Measurements from ENCODE around the gene SPHK2. TPM values are rescaled to one million over a fixed set of nuclear protein-coding genes. Genes with fewer than 3 reads are reported as not detected.
A peak's percentile ranks its signal among the peaks of the same experiment; 100 is the strongest.
"Not testable (repeated sequence)": the region's sequence is repeated elsewhere in the genome, so short reads cannot be mapped to it uniquely, and the experiment has no call there.

The SPHK2 gene
- total RNA-seq, 2 experiments from 2014 or later, result 18.2 to 33.3 TPM

GRCh38 chr19:48630296-48631063 lies 11.2 kb downstream of the SPHK2 start:
- Histone ChIP-seq H3K9me3 (ENCODE audit: low read length) (no peaks in the 10 kb centered on the region), H2AFZ (ENCODE audit: low read length) (no peak overlapping the region), H3K79me2 (ENCODE audit: insufficient read depth, low read depth, low read length) (no peaks in the 10 kb centered on the region; the same call in 1 of the 2 replicates), H3K36me3 (ENCODE audit: insufficient read depth, low read length) (peaks cover 30% of the 10 kb centered on the region; the same call in 1 of the 2 replicates), H3K9me2 (ENCODE audit: insufficient read depth, low read length) (no peaks in the 10 kb centered on the region), H3K4me1 (ENCODE audit: insufficient read depth, low read length, poor library complexity, severe bottlenecking) (peaks cover 28% of the 10 kb centered on the region), H3K27ac (ENCODE audit: low read depth, low read length, poor library complexity, severe bottlenecking) (no peak overlapping the region), H3K4me2 (ENCODE audit: low read length) (no peak overlapping the region), H4K20me1 (ENCODE audit: insufficient read depth, low read length) (no peaks in the 10 kb centered on the region), H3K4me3 (ENCODE audit: low read depth, low read length, poor library complexity, severe bottlenecking) (no peak overlapping the region)
- CTCF ChIA-PET (ENCODE audit: unreplicated experiment), result interaction anchor here (0.6 kb wide), 1 partner anchor 206 kb away, joined by 3 read pairs; the partner anchor contains the start of gene HSD17B14
- POLR2A ChIA-PET, result interaction anchor here (1.4 kb wide), 1 partner anchor 10 kb away, joined by 5 read pairs; no protein-coding TSS in a partner anchor
- TF ChIP-seq, protein P1, sequence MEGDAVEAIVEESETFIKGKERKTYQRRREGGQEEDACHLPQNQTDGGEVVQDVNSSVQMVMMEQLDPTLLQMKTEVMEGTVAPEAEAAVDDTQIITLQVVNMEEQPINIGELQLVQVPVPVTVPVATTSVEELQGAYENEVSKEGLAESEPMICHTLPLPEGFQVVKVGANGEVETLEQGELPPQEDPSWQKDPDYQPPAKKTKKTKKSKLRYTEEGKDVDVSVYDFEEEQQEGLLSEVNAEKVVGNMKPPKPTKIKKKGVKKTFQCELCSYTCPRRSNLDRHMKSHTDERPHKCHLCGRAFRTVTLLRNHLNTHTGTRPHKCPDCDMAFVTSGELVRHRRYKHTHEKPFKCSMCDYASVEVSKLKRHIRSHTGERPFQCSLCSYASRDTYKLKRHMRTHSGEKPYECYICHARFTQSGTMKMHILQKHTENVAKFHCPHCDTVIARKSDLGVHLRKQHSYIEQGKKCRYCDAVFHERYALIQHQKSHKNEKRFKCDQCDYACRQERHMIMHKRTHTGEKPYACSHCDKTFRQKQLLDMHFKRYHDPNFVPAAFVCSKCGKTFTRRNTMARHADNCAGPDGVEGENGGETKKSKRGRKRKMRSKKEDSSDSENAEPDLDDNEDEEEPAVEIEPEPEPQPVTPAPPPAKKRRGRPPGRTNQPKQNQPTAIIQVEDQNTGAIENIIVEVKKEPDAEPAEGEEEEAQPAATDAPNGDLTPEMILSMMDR (conservative IDR thresholded peaks at IDR 0.05; ENCODE audit: low read length), result no peak
- TF ChIP-seq EZH2phosphoT487 (IDR thresholded peaks at IDR 0.05; ENCODE audit: borderline replicate concordance, low read depth, low read length), result no peak
- no peak for DNase-seq (ENCODE audit: low spot score)
- BruUV-seq (replicated peaks), result no TSS peak
- intact Hi-C loops (cut with micrococcal nuclease; ENCODE audit: unreplicated experiment), result loop anchor here (10.0 kb wide), 1 partner anchor 864 kb away; the partner anchor contains the start of gene RPS11

GRCh38 chr19:48631225-48631624 lies 11.9 kb downstream of the SPHK2 start:
- DNase-seq (ENCODE audit: low spot score), result no peak
- H3K9me3 ChIP-seq (ENCODE audit: low read length), result no peaks in the 10 kb centered on the region
- TF ChIP-seq, protein P1 (conservative IDR thresholded peaks at IDR 0.05; ENCODE audit: low read length), result no peak
- no peak for TF ChIP-seq EZH2phosphoT487 (IDR thresholded peaks at IDR 0.05; ENCODE audit: borderline replicate concordance, low read depth, low read length)
- H3K4me2 ChIP-seq (ENCODE audit: low read length), result no peak overlapping the region
- no peaks in the 10 kb centered on the region for H4K20me1 ChIP-seq (ENCODE audit: insufficient read depth, low read length)
- no peak overlapping the region for H2AFZ ChIP-seq (ENCODE audit: low read length)
- intact Hi-C loops (cut with micrococcal nuclease; ENCODE audit: unreplicated experiment), result loop anchor here (10.0 kb wide), 1 partner anchor 864 kb away; the partner anchor contains the start of gene RPS11
- no peak overlapping the region for H3K27ac ChIP-seq (ENCODE audit: low read depth, low read length, poor library complexity, severe bottlenecking)
- H3K79me2 ChIP-seq (ENCODE audit: insufficient read depth, low read depth, low read length), result no peaks in the 10 kb centered on the region; the same call in 1 of the 2 replicates
- no peaks in the 10 kb centered on the region for H3K9me2 ChIP-seq (ENCODE audit: insufficient read depth, low read length)
- peaks cover 32% of the 10 kb centered on the region for H3K4me1 ChIP-seq (ENCODE audit: insufficient read depth, low read length, poor library complexity, severe bottlenecking)
- CTCF ChIA-PET (ENCODE audit: unreplicated experiment), result interaction anchor here (0.6 kb wide), 1 partner anchor 205 kb away, joined by 3 read pairs; the partner anchor contains the start of gene HSD17B14
- peaks cover 27% of the 10 kb centered on the region; the same call in 1 of the 2 replicates for H3K36me3 ChIP-seq (ENCODE audit: insufficient read depth, low read length)
- no peak overlapping the region for H3K4me3 ChIP-seq (ENCODE audit: low read depth, low read length, poor library complexity, severe bottlenecking)
- POLR2A ChIA-PET, result interaction anchor here (1.4 kb wide), 1 partner anchor 11 kb away, joined by 5 read pairs; no protein-coding TSS in a partner anchor
- no TSS peak for BruUV-seq (replicated peaks)

GRCh38 chr19:48632286-48632685 lies 13.0 kb downstream of the SPHK2 start:
- not testable (repeated sequence) for BruUV-seq (replicated peaks)

More at GRCh38 chr19:48632286-48632685, 13.0 kb downstream of the SPHK2 start:
- POLR2A ChIA-PET; H4K20me1 ChIP-seq (ENCODE audit: insufficient read depth, low read length); H3K4me3 ChIP-seq (ENCODE audit: low read depth, low read length, poor library complexity, severe bottlenecking); H3K9me3 ChIP-seq (ENCODE audit: low read length); DNase-seq (ENCODE audit: low spot score); H3K79me2 ChIP-seq (ENCODE audit: insufficient read depth, low read depth, low read length); CTCF ChIA-PET (ENCODE audit: unreplicated experiment); H2AFZ ChIP-seq (ENCODE audit: low read length); H3K9me2 ChIP-seq (ENCODE audit: insufficient read depth, low read length): not testable (repeated sequence)
- peak overlapping the region; percentile 21 for H3K27ac ChIP-seq (ENCODE audit: low read depth, low read length, poor library complexity, severe bottlenecking)
- intact Hi-C loops (cut with micrococcal nuclease; ENCODE audit: unreplicated experiment), result loop anchor here (10.0 kb wide), 1 partner anchor 863 kb away; the partner anchor contains the start of gene RPS11
- H3K36me3 ChIP-seq (ENCODE audit: insufficient read depth, low read length), result peaks cover 25% of the 10 kb centered on the region; the same call in 1 of the 2 replicates
- peaks cover 35% of the 10 kb centered on the region for H3K4me1 ChIP-seq (ENCODE audit: insufficient read depth, low read length, poor library complexity, severe bottlenecking)
- peak overlapping the region; percentile 97; the same call in 1 of the 2 replicates for H3K4me2 ChIP-seq (ENCODE audit: low read length)

Measured in OCI-LY7 (cell line).